Fibroblast of skin of back (primary cell): Measurements from ENCODE around the gene EXD3.
"Not testable (repeated sequence)": the region's sequence is repeated elsewhere in the genome, so short reads cannot be mapped to it uniquely, and the experiment has no call there.

Experiments
- DNase-seq: peaks from one replicate; pipeline ENCODE4 v3.0.0-alpha.2; 2013

The EXD3 gene

GRCh38 chr9:137365056-137365455, 57.9 kb downstream of the EXD3 start:
- no peak for DNase-seq

- DNase-seq = no peak
Measured at GRCh38 chr9:137359850-137360249, 63.1 kb downstream of the EXD3 start.

- DNase-seq = no peak
Measured at GRCh38 chr9:137358126-137358525, 64.8 kb downstream of the EXD3 start.

GRCh38 chr9:137357166-137357565, 65.8 kb downstream of the EXD3 start:
- no peak for DNase-seq

- no peak for DNase-seq
Measured at GRCh38 chr9:137355761-137356365, 67.1 kb downstream of the EXD3 start.

- DNase-seq = no peak
Measured at GRCh38 chr9:137354845-137355760, 67.9 kb downstream of the EXD3 start.

GRCh38 chr9:137354153-137354844, 68.7 kb downstream of the EXD3 start:
- no peak for DNase-seq

GRCh38 chr9:137353223-137354152, 69.5 kb downstream of the EXD3 start:
- no peak for DNase-seq

GRCh38 chr9:137352511-137353222, 70.3 kb downstream of the EXD3 start:
- no peak for DNase-seq

GRCh38 chr9:137351781-137352501, 71.0 kb downstream of the EXD3 start:
- no peak for DNase-seq

GRCh38 chr9:137350696-137351584, 72.0 kb downstream of the EXD3 start:
- no peak for DNase-seq

GRCh38 chr9:137349471-137350033, 73.4 kb downstream of the EXD3 start:
- no peak for DNase-seq

- no peak for DNase-seq
Measured at GRCh38 chr9:137348769-137349470, 74.0 kb downstream of the EXD3 start.

GRCh38 chr9:137347928-137348327, 75.0 kb downstream of the EXD3 start:
- DNase-seq = no peak

- no peak for DNase-seq
Measured at GRCh38 chr9:137342482-137342881, 80.5 kb downstream of the EXD3 start.

- DNase-seq = no peak
Measured at GRCh38 chr9:137341227-137341626, 81.7 kb downstream of the EXD3 start.

GRCh38 chr9:137339908-137340462, 83.0 kb downstream of the EXD3 start:
- DNase-seq = not testable (repeated sequence)
